Measurements from ENCODE around the gene UQCRFS1.

DNA sequence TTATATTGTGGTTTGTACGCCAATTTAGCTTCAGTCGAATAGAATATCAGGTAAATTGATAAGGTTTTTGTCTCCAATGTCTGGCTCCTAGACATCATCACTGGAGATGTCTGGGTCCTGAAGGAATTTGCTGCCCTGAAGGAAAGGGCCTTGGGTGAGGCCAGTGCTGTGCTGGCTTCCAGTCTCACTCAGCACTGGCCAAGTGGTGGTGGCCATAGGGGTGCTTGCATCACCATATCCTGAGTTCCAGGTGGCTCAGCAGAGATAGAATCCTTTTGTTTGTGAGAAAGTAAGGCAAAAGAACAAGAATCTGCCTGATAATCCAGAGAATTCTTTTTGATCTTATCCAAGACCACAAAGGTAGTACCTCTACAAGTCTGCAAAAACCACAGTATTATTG is 39.1 kb downstream of the UQCRFS1 start:
- TF ChIP-seq, protein P1, sequence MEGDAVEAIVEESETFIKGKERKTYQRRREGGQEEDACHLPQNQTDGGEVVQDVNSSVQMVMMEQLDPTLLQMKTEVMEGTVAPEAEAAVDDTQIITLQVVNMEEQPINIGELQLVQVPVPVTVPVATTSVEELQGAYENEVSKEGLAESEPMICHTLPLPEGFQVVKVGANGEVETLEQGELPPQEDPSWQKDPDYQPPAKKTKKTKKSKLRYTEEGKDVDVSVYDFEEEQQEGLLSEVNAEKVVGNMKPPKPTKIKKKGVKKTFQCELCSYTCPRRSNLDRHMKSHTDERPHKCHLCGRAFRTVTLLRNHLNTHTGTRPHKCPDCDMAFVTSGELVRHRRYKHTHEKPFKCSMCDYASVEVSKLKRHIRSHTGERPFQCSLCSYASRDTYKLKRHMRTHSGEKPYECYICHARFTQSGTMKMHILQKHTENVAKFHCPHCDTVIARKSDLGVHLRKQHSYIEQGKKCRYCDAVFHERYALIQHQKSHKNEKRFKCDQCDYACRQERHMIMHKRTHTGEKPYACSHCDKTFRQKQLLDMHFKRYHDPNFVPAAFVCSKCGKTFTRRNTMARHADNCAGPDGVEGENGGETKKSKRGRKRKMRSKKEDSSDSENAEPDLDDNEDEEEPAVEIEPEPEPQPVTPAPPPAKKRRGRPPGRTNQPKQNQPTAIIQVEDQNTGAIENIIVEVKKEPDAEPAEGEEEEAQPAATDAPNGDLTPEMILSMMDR (IDR thresholded peaks at IDR 0.05), result no peak
- TF ChIP-seq EP300 (IDR thresholded peaks at IDR 0.05) (no peak), POLR2AphosphoS5 (IDR thresholded peaks at IDR 0.05) (no peak), POLR2A (IDR thresholded peaks at IDR 0.05) (no peak)
